AG04450 (cell line): Measurements from ENCODE around the gene TYW1. TPM values are rescaled to one million over a fixed set of nuclear protein-coding genes. Genes with fewer than 3 reads are reported as not detected.
"Not testable (repeated sequence)": the region's sequence is repeated elsewhere in the genome, so short reads cannot be mapped to it uniquely, and the experiment has no call there.

Experiments used
- CTCF ChIA-PET: fragments of 300-600, 350-600 bp; formaldehyde crosslinking; extraction: SDS; loops from one replicate; lab custom pipeline; 2022; ENCODE audit warnings: antibody characterized with exemption, inconsistent platforms; lab: Charles Lee
- POLR2A ChIA-PET: fragments of 350-600 bp; formaldehyde crosslinking; extraction: SDS; loops from one replicate; lab custom pipeline; 2021; ENCODE audit warnings: antibody characterized with exemption, inconsistent platforms; lab: Yijun Ruan, JAX
- DNase-seq: peaks from one replicate; pipeline ENCODE4 v3.0.0-alpha.2; 2011; ENCODE audit warnings: low read depth, low spot score
- H3K27ac ChIP-seq: one replicate; pipeline ENCODE4 v1.5.1; 2012; ENCODE audit warnings: low read depth, low read length, control low read depth
- H3K27me3 ChIP-seq: one replicate; pipeline ENCODE4 v1.6.0; 2012; ENCODE audit warnings: low read length; ENCODE audit not compliant: control insufficient read depth, insufficient read depth
- H3K4me3 ChIP-seq: 2 replicates; pipeline ENCODE4 v1.5.1; 2011; ENCODE audit warnings: mild to moderate bottlenecking, low read depth, low read length, control low read depth
- H3K9me3 ChIP-seq: 2 replicates; pipeline ENCODE4 v1.5.1; 2012; ENCODE audit warnings: low read length; ENCODE audit not compliant: control insufficient read depth, insufficient read depth
- CTCF ChIP-seq: IDR thresholded peaks from 2 replicates; pipeline ENCODE4 v1.5.1; 2011; ENCODE audit warnings: low read depth, low read length, control low read depth, inconsistent platforms
- polyA plus RNA-seq: library from polyadenylated mRNA; depleted of rRNA; stranded (reverse); fragments of >200 nt; gene quantifications from 2 replicates; pipeline ENCODE4 v1.2.3, GENCODE V29; 2011

Gene TYW1
- polyA plus RNA-seq, 1 experiment, result 19.5 TPM

DNA sequence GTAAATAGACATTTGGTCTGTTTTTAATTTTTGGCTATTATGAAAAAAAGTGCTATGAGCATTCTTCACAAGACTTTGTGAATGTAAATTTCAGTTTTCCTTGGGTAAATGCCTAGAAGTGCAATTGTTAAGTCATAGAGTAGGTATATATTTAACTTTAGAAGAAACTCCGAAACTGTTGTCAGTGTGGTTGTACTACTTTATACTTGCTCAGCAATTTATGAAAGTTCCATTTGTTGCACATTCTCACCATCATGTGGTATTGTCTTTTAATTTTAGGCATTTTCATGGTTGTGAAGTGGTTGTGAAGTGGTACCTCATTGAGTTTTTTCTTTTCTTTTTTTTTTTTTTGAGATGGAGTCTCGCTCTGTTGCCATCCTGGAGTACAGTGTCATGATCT, 60.0 kb downstream of the TYW1 start:
- no peak overlapping the region for H3K27ac ChIP-seq
- no peak for DNase-seq
- H3K27me3 ChIP-seq, result no peaks in the 10 kb centered on the region
- POLR2A ChIA-PET, result no interaction called here
- no peaks in the 10 kb centered on the region for H3K9me3 ChIP-seq
- TF ChIP-seq CTCF, result no peak
- CTCF ChIA-PET, result no interaction called here
- no peak overlapping the region for H3K4me3 ChIP-seq

DNA sequence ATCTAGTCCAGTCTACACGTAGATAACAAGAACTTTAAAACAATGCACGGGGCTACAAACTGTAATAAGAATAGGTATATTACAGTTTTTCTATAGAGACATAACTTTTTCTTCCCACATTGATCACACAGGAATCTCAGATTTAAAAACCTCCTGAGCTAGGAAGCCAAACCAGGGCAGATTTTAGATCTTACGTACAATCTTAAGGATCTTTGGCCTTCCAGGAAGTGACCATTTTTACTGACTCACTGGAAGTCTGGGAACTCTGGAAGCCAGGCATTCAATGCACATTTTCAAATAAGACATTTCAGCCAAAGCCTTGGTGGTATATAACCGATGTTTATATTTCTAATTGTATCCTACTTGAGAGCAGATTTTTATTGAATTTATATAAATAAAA, 64.7 kb downstream of the TYW1 start:
- POLR2A ChIA-PET, CTCF ChIA-PET, H3K4me3 ChIP-seq, DNase-seq, H3K27ac ChIP-seq, H3K27me3 ChIP-seq, H3K9me3 ChIP-seq: not testable (repeated sequence)

- POLR2A ChIA-PET, DNase-seq, H3K27ac ChIP-seq, CTCF ChIA-PET, H3K27me3 ChIP-seq, H3K9me3 ChIP-seq, H3K4me3 ChIP-seq: not testable (repeated sequence)
Measured at GRCh38 chr7:67062802-67063201, 66.2 kb downstream of the TYW1 start.

GRCh38 chr7:67066950-67067622, 70.5 kb downstream of the TYW1 start:
- peak overlapping the region; percentile 82 for H3K27ac ChIP-seq
- H3K4me3 ChIP-seq, result peak overlapping the region; percentile 54
- H3K9me3 ChIP-seq, H3K27me3 ChIP-seq, CTCF ChIA-PET, POLR2A ChIA-PET: not testable (repeated sequence)
- peak; percentile 71 for DNase-seq

DNA sequence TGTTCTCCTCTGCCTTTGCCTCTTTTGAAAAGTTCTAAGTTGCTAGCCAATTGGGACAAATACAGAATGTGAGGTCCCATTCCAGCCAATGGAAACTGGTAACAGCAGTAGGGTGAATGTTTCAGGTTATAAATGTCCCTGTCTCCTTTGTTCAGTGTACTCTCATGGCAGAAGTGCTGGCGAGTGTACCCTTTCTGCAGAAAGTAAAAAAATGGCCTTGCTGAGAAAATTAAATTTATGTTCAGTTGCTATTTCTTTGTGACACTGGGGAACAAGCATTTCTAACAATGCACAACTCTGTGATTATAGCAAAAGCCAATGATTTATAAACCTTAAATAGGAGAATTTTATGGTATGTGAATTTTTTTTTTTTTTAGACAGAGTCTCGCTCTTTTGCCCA, 79.5 kb downstream of the TYW1 start:
- H3K27me3 ChIP-seq, H3K27ac ChIP-seq, H3K9me3 ChIP-seq, DNase-seq, CTCF ChIA-PET, POLR2A ChIA-PET, H3K4me3 ChIP-seq: not testable (repeated sequence)

DNA sequence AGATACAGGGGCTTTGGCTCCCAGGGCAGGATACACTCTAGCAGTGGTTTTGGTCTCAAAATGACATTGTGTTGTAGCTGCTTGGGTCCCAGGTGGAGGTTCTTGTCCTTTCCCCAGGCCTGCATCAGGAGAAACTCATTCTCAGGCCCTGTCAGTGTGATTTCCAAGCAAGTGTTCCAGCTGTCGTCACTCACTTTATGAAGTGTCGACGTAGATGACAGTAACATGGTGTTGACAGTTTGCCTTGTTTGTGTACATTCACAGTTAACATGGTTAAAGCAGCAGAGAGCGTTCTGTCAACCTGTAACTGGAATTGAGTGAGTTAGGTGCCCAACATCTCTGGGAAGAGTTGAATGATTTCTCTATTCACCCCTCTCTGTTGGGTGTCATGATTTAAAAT, 86.2 kb downstream of the TYW1 start:
- CTCF ChIA-PET, H3K4me3 ChIP-seq, H3K27me3 ChIP-seq, DNase-seq, H3K27ac ChIP-seq, H3K9me3 ChIP-seq, POLR2A ChIA-PET: not testable (repeated sequence)

DNA sequence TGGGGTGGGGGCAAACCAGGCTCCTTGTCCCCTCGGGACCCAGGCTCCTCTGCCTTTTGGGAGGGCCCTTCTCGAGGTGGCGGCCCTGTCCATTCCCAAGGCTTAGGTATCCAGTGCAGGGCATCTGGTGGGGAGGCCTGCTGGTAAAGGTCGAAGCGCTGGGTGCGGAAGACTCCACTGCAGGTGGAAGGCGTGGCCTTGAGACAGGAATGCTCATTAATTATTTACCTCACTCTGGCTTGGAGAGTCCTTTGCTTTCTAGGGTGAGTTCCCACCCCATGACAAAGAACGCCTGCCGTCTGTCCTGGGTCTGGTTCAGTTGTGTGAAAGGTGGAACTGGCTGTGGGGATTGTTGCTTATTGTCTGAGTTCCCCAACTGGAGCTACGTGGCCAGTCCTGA, 92.6 kb downstream of the TYW1 start:
- H3K27ac ChIP-seq, DNase-seq, POLR2A ChIA-PET, H3K9me3 ChIP-seq, CTCF ChIA-PET, H3K27me3 ChIP-seq, H3K4me3 ChIP-seq: not testable (repeated sequence)

DNA sequence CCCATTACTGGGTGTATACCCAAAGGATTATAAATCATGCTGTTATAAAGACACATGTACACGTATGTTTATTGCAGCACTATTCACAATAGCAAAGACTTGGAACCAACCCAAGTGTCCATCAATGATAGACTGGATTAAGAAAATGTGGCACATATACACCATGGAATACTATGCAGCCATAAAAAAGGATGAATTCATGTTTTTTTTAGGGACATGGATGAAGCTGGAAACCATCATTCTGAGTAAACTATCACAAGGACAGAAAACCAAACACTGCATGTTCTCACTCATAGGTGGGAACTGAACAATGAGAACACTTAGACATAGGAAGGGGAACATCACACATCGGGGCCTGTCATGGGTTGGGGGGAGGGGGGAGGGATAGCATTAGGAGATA, 94.4 kb downstream of the TYW1 start:
- H3K4me3 ChIP-seq, CTCF ChIA-PET, H3K27ac ChIP-seq, H3K9me3 ChIP-seq, POLR2A ChIA-PET, DNase-seq, H3K27me3 ChIP-seq: not testable (repeated sequence)

GRCh38 chr7:67098031-67098430, 101.4 kb downstream of the TYW1 start:
- H3K27ac ChIP-seq, CTCF ChIA-PET, DNase-seq, H3K4me3 ChIP-seq, POLR2A ChIA-PET, H3K9me3 ChIP-seq, H3K27me3 ChIP-seq: not testable (repeated sequence)

DNA sequence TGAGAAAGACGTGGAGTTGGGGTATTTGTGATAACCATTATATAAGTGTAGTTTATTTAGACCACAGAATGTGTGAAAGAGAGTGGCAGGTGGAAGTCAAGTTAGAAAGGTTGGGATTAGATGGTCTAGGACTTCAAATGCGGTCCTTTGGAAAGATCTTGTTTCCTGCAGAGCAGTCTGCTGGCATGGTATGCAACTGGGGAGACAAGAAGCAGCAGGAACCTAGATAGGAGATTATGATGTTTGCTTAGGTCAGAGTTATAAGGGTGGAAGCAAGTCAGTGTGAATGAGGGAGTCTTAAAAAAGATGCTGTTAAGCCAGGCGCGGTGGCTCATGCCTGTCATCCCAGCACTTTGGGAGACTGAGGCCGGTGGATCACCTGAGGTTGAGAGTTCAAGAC, 102.8 kb downstream of the TYW1 start:
- CTCF ChIA-PET, DNase-seq, H3K27me3 ChIP-seq, H3K4me3 ChIP-seq, H3K9me3 ChIP-seq, POLR2A ChIA-PET, H3K27ac ChIP-seq: not testable (repeated sequence)

- CTCF ChIA-PET, H3K27ac ChIP-seq, H3K4me3 ChIP-seq, POLR2A ChIA-PET, H3K9me3 ChIP-seq, DNase-seq, H3K27me3 ChIP-seq: not testable (repeated sequence)
Measured at GRCh38 chr7:67100038-67100437, 103.4 kb downstream of the TYW1 start.
